ENCODE results near the gene RIC3. TPM values are rescaled to one million over a fixed set of nuclear protein-coding genes. Genes with fewer than 3 reads are reported as not detected.

The RIC3 gene
- total RNA-seq, 1 experiment from 2014 or later: 23.7 TPM

- no peak overlapping the region for H3K4me3 Mint-ChIP-seq
- WGBS (ENCODE audit: extremely low coverage, insufficient read length, low lambda C conversion rate): no CpG with 5 or more reads among the region's 5 CpGs
Observed at GRCh38 chr11:8095806-8096522, 72.9 kb downstream of the RIC3 start.

More at GRCh38 chr11:8095806-8096522, 72.9 kb downstream of the RIC3 start:
- no peak overlapping the region for H3K27ac ChIP-seq (ENCODE audit: insufficient read length, low read depth, low read length)
- no peak overlapping the region for H3K23ac ChIP-seq (ENCODE audit: insufficient read length, low read depth, low read length)
- H4K91ac ChIP-seq (ENCODE audit: insufficient read length, low read depth, low read length): no peak overlapping the region
- H3T11ph ChIP-seq (ENCODE audit: low read length): no peak overlapping the region
- H3K4ac ChIP-seq (ENCODE audit: low read depth, low read length): no peak overlapping the region
- no peaks in the 10 kb centered on the region for H4K20me1 ChIP-seq (ENCODE audit: control insufficient read depth, insufficient read depth, insufficient read length)
- H2BK15ac ChIP-seq (ENCODE audit: low read depth, low read length): no peak overlapping the region
- peaks cover 2% of the 10 kb centered on the region for H3K27me3 Mint-ChIP-seq (ENCODE audit: low read depth)
- no peaks in the 10 kb centered on the region for H3K79me2 ChIP-seq (ENCODE audit: insufficient read depth, low read length)
- no peak overlapping the region for H2BK20ac ChIP-seq (ENCODE audit: low read depth, low read length, poor library complexity, severe bottlenecking)
- H2BK120ac ChIP-seq (ENCODE audit: low read depth, low read length, poor library complexity, severe bottlenecking): no peak overlapping the region
- TF ChIP-seq CTCF (conservative IDR thresholded peaks at IDR 0.05): no peak
- H3K27me3 ChIP-seq (ENCODE audit: insufficient read depth, low read length): no peaks in the 10 kb centered on the region
- no peak overlapping the region for H3K56ac ChIP-seq (ENCODE audit: insufficient read length, low read depth, low read length)
- H3K27ac Mint-ChIP-seq: no peak overlapping the region
- H3K23me2 ChIP-seq (ENCODE audit: insufficient read length, low read depth, low read length, poor library complexity, severe bottlenecking): no peaks in the 10 kb centered on the region
- no peak for DNase-seq
- H2AK5ac ChIP-seq (ENCODE audit: insufficient read length, low read length): no peak overlapping the region
- no peaks in the 10 kb centered on the region for H3K9me3 ChIP-seq (ENCODE audit: control insufficient read depth, low read depth, low read length)
- peaks cover 0 to 2% of the 10 kb centered on the region in 2 experiments; a peak in 1 of 5 replicates for H3K9me3 Mint-ChIP-seq
- H3K18ac ChIP-seq (ENCODE audit: insufficient read length, low read depth, low read length): no peak overlapping the region
- no peak overlapping the region for H3K4me2 ChIP-seq (ENCODE audit: insufficient read depth, insufficient read length, low read length)
- H4K5ac ChIP-seq (ENCODE audit: insufficient read length, low read depth, low read length): no peak overlapping the region
- H3K4me1 Mint-ChIP-seq: peaks cover 0 to 3% of the 10 kb centered on the region in 2 experiments; a peak in 2 of 4 replicates
- no peak overlapping the region for H3K9ac ChIP-seq (ENCODE audit: extremely low read depth, insufficient read length, low read length)
- no peaks in the 10 kb centered on the region for H3K79me1 ChIP-seq (ENCODE audit: insufficient read depth, low read depth, low read length, poor library complexity, severe bottlenecking)
- H2BK12ac ChIP-seq (ENCODE audit: insufficient read length, low read depth, low read length): no peak overlapping the region
- H3K4me1 ChIP-seq (ENCODE audit: insufficient read depth, low read length): no peaks in the 10 kb centered on the region
- H2BK5ac ChIP-seq (ENCODE audit: insufficient read length, low read length): no peak overlapping the region
- H2AFZ ChIP-seq (ENCODE audit: low read length): no peak overlapping the region
- H3K36me3 Mint-ChIP-seq (ENCODE audit: insufficient read depth in 1 of 3, low read depth in 3 of 3): peaks cover 18 to 41% (median 33%) of the 10 kb centered on the region in 3 experiments; a peak in 6 of 7 replicates
- no peak overlapping the region for H3K14ac ChIP-seq (ENCODE audit: insufficient read depth, low read length)
- no peak overlapping the region for H4K8ac ChIP-seq (replicated peaks; ENCODE audit: insufficient read length, low read depth, low read length)

Measured in H9 (cell line).